HCT116 (cell line): ENCODE results near the gene RRBP1. TPM values are rescaled to one million over a fixed set of nuclear protein-coding genes. Genes with fewer than 3 reads are reported as not detected.

Experiments used
- ATAC-seq: fragments of 200-7000 bp; cut with Tn5 transposase; 2 replicates; pipeline ENCODE4 v1.9.1; 2020; ENCODE audit warnings: mild to moderate bottlenecking, moderate library complexity
- BruUV-seq: library from RNA; stranded (reverse); fragments of 400-500 nt; replicated peaks from 2 replicates; lab custom pipeline; 2021; lab: Mats Ljungman, UMichigan
- CTCF ChIA-PET: fragments of 300-600 bp; sonication (Branson Sonifier 250); formaldehyde crosslinking; loops from one replicate; lab custom pipeline; 2021; ENCODE audit warnings: antibody characterized with exemption; lab: Charles Lee
- POLR2A ChIA-PET: fragments of 300-600, 350-600 bp; sonication (Branson Sonifier 250); formaldehyde crosslinking; loops from one replicate; lab custom pipeline; 2021; ENCODE audit warnings: antibody characterized with exemption; lab: Charles Lee
- RAD21 ChIA-PET, 2 experiments: fragments of 300-600 bp; sonication (Branson Sonifier 250); formaldehyde crosslinking; loops; one replicate each; lab custom pipeline; 2023; ENCODE audit warnings: low total read pairs in 2 of 2; ENCODE audit not compliant: uncharacterized antibody in 2 of 2, unreplicated experiment in 2 of 2, low non-redundant PET in 1 of 2; lab: Charles Lee
- DNase-seq: peaks from one replicate; pipeline ENCODE4 v3.0.0-alpha.2; 2010; ENCODE audit warnings: low read depth, low spot score
- H2AFZ ChIP-seq: fragments of 200-600 bp; shearing (Covaris generic), sonication (generic); 2 replicates; pipeline ENCODE4 v1.6.1; 2017; ENCODE audit warnings: low read depth, mixed run types, mixed read lengths, antibody characterized with exemption, low read length; ENCODE audit not compliant: poor library complexity, severe bottlenecking
- H3K27ac ChIP-seq: 2 replicates; pipeline ENCODE4 v1.5.1; 2012; ENCODE audit warnings: low read depth, low read length
- H3K27me3 ChIP-seq: fragments of 200-600 bp; sonication (generic); 2 replicates; pipeline ENCODE4 v1.6.1; 2016; ENCODE audit warnings: mixed run types, low read length, mixed read lengths; ENCODE audit not compliant: insufficient read depth
- H3K36me3 ChIP-seq, 2 experiments: fragments of 200-500 bp in 1 of 2; fragments of 200-600 bp in 1 of 2; sonication (Bioruptor generic) in 1 of 2; sonication (generic) in 1 of 2; 2 replicates each; pipeline versions ENCODE4 v1.5.1 to v1.6.1; 2014 to 2016; ENCODE audit warnings: low read length in 2 of 2, inconsistent platforms in 1 of 2, mixed read lengths in 1 of 2, mixed run types in 1 of 2; ENCODE audit not compliant: insufficient read depth in 2 of 2, control insufficient read depth in 1 of 2
- H3K4me1 ChIP-seq, 2 experiments: fragments of 200-600 bp in 1 of 2; sonication (generic) in 1 of 2; 2 replicates each; pipeline versions ENCODE4 v1.5.1 to v1.6.1; 2012 to 2017; ENCODE audit warnings: low read length in 2 of 2, inconsistent platforms in 1 of 2, mild to moderate bottlenecking in 1 of 2, mixed read lengths in 1 of 2, mixed run types in 1 of 2, moderate library complexity in 1 of 2; ENCODE audit not compliant: insufficient read depth in 2 of 2, control insufficient read depth in 1 of 2
- H3K4me2 ChIP-seq: fragments of 200-600 bp; sonication (generic); 2 replicates; pipeline ENCODE4 v1.6.1; 2017; ENCODE audit warnings: mixed run types, low read length, mixed read lengths
- H3K4me3 ChIP-seq, 2 experiments: fragments of 200-600 bp in 1 of 2; sonication (generic) in 1 of 2; replicated peaks in 1 of 2; 2 replicates each; pipeline ENCODE4 v1.5.1; 2011 to 2016; ENCODE audit warnings: low read length in 2 of 2, control low read depth in 1 of 2, low read depth in 1 of 2, mild to moderate bottlenecking in 1 of 2, mixed read lengths in 1 of 2, mixed run types in 1 of 2
- H3K79me2 ChIP-seq: fragments of 200-600 bp; sonication (generic); 2 replicates; pipeline ENCODE4 v1.6.1; 2017; ENCODE audit warnings: mild to moderate bottlenecking, mixed run types, low read length, moderate library complexity, mixed read lengths; ENCODE audit not compliant: insufficient read depth
- H3K9ac ChIP-seq: fragments of 200-600 bp; sonication (generic); 2 replicates; pipeline ENCODE4 v1.6.1; 2016; ENCODE audit warnings: low read length, mixed read lengths
- H3K9me2 ChIP-seq: fragments of 200-600 bp; sonication (generic), shearing (Covaris generic); 2 replicates; pipeline ENCODE4 v1.6.1; 2017; ENCODE audit warnings: mixed run types, mild to moderate bottlenecking, moderate library complexity; ENCODE audit not compliant: insufficient read depth
- H3K9me3 ChIP-seq, 2 experiments: fragments of 200-500 bp in 1 of 2; fragments of 200-600 bp in 1 of 2; sonication (Bioruptor generic) in 1 of 2; sonication (generic) in 1 of 2; 2 replicates each; pipeline ENCODE4 v1.6.1; 2014 to 2017; ENCODE audit warnings: low read length in 2 of 2, mixed read lengths in 2 of 2, inconsistent platforms in 1 of 2, low read depth in 1 of 2, mild to moderate bottlenecking in 1 of 2, mixed run types in 1 of 2, moderate library complexity in 1 of 2; ENCODE audit not compliant: control insufficient read depth in 1 of 2, insufficient read depth in 1 of 2
- H4K20me1 ChIP-seq: fragments of 200-600 bp; sonication (generic), shearing (Covaris generic); 2 replicates; pipeline ENCODE4 v1.6.1; 2017; ENCODE audit warnings: mixed run types, mild to moderate bottlenecking, moderate library complexity; ENCODE audit not compliant: insufficient read depth
- CBX3 ChIP-seq: IDR thresholded peaks from 2 replicates; pipeline ENCODE4 v1.6.1; 2012; ENCODE audit warnings: low read depth
- CEBPB ChIP-seq: IDR thresholded peaks from 2 replicates; pipeline ENCODE4 v1.6.1; 2012; ENCODE audit warnings: low read depth
- EGR1 ChIP-seq: IDR thresholded peaks from 2 replicates; pipeline ENCODE4 v1.6.1; 2012; ENCODE audit warnings: low read depth
- EZH2 ChIP-seq: fragments of 200-600 bp; sonication (generic); IDR thresholded peaks from 2 replicates; pipeline ENCODE4 v1.6.1; 2017; ENCODE audit warnings: antibody characterized with exemption, mixed run types
- JUND ChIP-seq: IDR thresholded peaks from 2 replicates; pipeline ENCODE4 v1.6.1; 2012
- POLR2AphosphoS5 ChIP-seq: IDR thresholded peaks from 2 replicates; pipeline ENCODE4 v1.6.1; 2011; ENCODE audit warnings: mild to moderate bottlenecking, low read depth, low read length, moderate library complexity
- RAD21 ChIP-seq: IDR thresholded peaks from 2 replicates; pipeline ENCODE4 v1.6.1; 2012; ENCODE audit warnings: low read depth, mild to moderate bottlenecking
- SP1 ChIP-seq: IDR thresholded peaks from 2 replicates; pipeline ENCODE4 v1.6.1; 2012; ENCODE audit warnings: low read depth
- TCF7L2 ChIP-seq: IDR thresholded peaks from 2 replicates; pipeline ENCODE4 v1.7.0; 2011; ENCODE audit warnings: borderline replicate concordance, inconsistent platforms; ENCODE audit not compliant: insufficient read depth, insufficient read length; ENCODE audit errors: extremely low read depth
- ZFX ChIP-seq: fragments of 450-650 bp; IDR thresholded peaks from 2 replicates; pipeline ENCODE4 v1.6.1; 2017
- ZNF274 ChIP-seq: fragments of 200-500 bp; sonication (Bioruptor generic); IDR thresholded peaks from 2 replicates; pipeline ENCODE4 v1.6.1; 2014; ENCODE audit warnings: mild to moderate bottlenecking, low read depth, low read length, inconsistent platforms
- intact Hi-C: fragments of 100-400 bp; cut with micrococcal nuclease; formaldehyde crosslinking; loops from 2 replicates; pipeline ENCODE4 v1.10.0; 2022
- total RNA-seq: library from RNA; stranded (reverse); gene quantifications from one replicate; pipeline ENCODE4 v1.2.1, GENCODE V29; 2021; ENCODE audit not compliant: unreplicated experiment
- TF ChIP-seq, protein P1 (sequence below): IDR thresholded peaks from 2 replicates; pipeline ENCODE4 v1.6.1; 2012
- TF ChIP-seq, protein P2 (sequence below): IDR thresholded peaks from 2 replicates; pipeline ENCODE4 v1.6.1; 2012
- TF ChIP-seq, protein P3 (sequence below): IDR thresholded peaks from 2 replicates; pipeline ENCODE4 v1.6.1; 2012; ENCODE audit warnings: low read depth
- TF ChIP-seq, protein P4 (sequence below), 3 experiments: fragments of 200-600 bp in 1 of 3; sonication (generic) in 1 of 3; IDR thresholded peaks in 2 of 3; conservative IDR thresholded peaks in 1 of 3; 2 replicates each; pipeline ENCODE4 v1.5.1; 2012 to 2017; ENCODE audit warnings: low read depth in 2 of 3, low read length in 2 of 3, antibody characterized with exemption in 1 of 3, borderline replicate concordance in 1 of 3, control low read depth in 1 of 3, mild to moderate bottlenecking in 1 of 3, mixed read lengths in 1 of 3, mixed run types in 1 of 3, moderate library complexity in 1 of 3; ENCODE audit not compliant: insufficient read depth in 1 of 3

The RRBP1 gene
- total RNA-seq, 1 experiment from 2014 or later, result 123 TPM

DNA sequence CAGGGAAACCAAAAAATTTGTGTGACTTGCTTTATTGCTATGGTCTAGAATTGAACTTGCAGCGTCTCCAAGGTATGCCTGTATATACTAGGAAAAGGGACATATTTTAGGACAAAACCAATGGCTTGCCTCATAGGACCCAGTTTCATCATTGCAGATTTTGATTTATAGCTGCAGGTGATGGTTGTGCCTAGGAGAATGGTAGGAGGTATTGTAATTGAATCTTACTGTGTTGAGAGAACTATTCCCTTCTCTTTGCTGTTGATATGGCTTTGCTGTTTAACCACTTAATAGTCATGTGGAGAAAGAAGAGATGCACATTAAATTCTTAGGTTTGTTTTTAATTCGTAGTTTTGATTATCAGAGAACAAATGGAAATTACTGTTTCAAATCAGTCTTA, 95.8 kb downstream of the RRBP1 start:
- H3K27me3 ChIP-seq, result no peaks in the 10 kb centered on the region
- no peak overlapping the region for H3K4me3 ChIP-seq
- H3K9ac ChIP-seq, result no peak overlapping the region
- CTCF ChIA-PET, result no interaction called here
- H4K20me1 ChIP-seq, result peaks cover 2% of the 10 kb centered on the region; the same call in 1 of the 2 replicates
- POLR2A ChIA-PET, result no interaction called here
- TF ChIP-seq TCF7L2 (no peak), JUND (no peak), EZH2 (no peak), EGR1 (no peak), ZNF274 (no peak), CEBPB (no peak), RAD21 (no peak), CBX3 (no peak), POLR2AphosphoS5 (no peak), ZFX (no peak), SP1 (no peak)
- TF ChIP-seq, protein P1, sequence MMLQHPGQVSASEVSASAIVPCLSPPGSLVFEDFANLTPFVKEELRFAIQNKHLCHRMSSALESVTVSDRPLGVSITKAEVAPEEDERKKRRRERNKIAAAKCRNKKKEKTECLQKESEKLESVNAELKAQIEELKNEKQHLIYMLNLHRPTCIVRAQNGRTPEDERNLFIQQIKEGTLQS, result no peak
- TF ChIP-seq, protein P2, sequence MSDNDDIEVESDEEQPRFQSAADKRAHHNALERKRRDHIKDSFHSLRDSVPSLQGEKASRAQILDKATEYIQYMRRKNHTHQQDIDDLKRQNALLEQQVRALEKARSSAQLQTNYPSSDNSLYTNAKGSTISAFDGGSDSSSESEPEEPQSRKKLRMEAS, result no peak
- TF ChIP-seq, protein P3, sequence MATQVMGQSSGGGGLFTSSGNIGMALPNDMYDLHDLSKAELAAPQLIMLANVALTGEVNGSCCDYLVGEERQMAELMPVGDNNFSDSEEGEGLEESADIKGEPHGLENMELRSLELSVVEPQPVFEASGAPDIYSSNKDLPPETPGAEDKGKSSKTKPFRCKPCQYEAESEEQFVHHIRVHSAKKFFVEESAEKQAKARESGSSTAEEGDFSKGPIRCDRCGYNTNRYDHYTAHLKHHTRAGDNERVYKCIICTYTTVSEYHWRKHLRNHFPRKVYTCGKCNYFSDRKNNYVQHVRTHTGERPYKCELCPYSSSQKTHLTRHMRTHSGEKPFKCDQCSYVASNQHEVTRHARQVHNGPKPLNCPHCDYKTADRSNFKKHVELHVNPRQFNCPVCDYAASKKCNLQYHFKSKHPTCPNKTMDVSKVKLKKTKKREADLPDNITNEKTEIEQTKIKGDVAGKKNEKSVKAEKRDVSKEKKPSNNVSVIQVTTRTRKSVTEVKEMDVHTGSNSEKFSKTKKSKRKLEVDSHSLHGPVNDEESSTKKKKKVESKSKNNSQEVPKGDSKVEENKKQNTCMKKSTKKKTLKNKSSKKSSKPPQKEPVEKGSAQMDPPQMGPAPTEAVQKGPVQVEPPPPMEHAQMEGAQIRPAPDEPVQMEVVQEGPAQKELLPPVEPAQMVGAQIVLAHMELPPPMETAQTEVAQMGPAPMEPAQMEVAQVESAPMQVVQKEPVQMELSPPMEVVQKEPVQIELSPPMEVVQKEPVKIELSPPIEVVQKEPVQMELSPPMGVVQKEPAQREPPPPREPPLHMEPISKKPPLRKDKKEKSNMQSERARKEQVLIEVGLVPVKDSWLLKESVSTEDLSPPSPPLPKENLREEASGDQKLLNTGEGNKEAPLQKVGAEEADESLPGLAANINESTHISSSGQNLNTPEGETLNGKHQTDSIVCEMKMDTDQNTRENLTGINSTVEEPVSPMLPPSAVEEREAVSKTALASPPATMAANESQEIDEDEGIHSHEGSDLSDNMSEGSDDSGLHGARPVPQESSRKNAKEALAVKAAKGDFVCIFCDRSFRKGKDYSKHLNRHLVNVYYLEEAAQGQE, result no peak
- TF ChIP-seq, protein P4, sequence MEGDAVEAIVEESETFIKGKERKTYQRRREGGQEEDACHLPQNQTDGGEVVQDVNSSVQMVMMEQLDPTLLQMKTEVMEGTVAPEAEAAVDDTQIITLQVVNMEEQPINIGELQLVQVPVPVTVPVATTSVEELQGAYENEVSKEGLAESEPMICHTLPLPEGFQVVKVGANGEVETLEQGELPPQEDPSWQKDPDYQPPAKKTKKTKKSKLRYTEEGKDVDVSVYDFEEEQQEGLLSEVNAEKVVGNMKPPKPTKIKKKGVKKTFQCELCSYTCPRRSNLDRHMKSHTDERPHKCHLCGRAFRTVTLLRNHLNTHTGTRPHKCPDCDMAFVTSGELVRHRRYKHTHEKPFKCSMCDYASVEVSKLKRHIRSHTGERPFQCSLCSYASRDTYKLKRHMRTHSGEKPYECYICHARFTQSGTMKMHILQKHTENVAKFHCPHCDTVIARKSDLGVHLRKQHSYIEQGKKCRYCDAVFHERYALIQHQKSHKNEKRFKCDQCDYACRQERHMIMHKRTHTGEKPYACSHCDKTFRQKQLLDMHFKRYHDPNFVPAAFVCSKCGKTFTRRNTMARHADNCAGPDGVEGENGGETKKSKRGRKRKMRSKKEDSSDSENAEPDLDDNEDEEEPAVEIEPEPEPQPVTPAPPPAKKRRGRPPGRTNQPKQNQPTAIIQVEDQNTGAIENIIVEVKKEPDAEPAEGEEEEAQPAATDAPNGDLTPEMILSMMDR (IDR thresholded peaks at IDR 0.05 in 2 of 3, conservative IDR thresholded peaks at IDR 0.05 in 1 of 3; ENCODE audit: borderline replicate concordance in 1 of 3, insufficient read depth in 1 of 3, low read depth in 2 of 3, low read length in 2 of 3), result no peak
- H3K36me3 ChIP-seq, result no peaks in the 10 kb centered on the region
- no peaks in the 10 kb centered on the region for H3K9me3 ChIP-seq
- no TSS peak for BruUV-seq
- intact Hi-C loops, result no loop called here
- RAD21 ChIA-PET, result no interaction called here
- H2AFZ ChIP-seq, result no peak overlapping the region
- no peak overlapping the region for H3K27ac ChIP-seq
- peaks cover 0 to 15% of the 10 kb centered on the region in 2 experiments; a peak in 2 of 4 replicates for H3K4me1 ChIP-seq
- ATAC-seq (no peak), DNase-seq (no peak)
- peaks cover 99% of the 10 kb centered on the region for H3K79me2 ChIP-seq
- no peaks in the 10 kb centered on the region for H3K9me2 ChIP-seq
- no peak overlapping the region for H3K4me2 ChIP-seq
